ENCODE results near the gene ENPP3.

- no peak for TF ChIP-seq ZBTB17 (CRISPR knock-in tag; IDR thresholded peaks at IDR 0.05)
- no peak for TF ChIP-seq TEAD4 (IDR thresholded peaks at IDR 0.05; ENCODE audit: low read length)
- no peak for TF ChIP-seq TEAD4 (CRISPR knock-in tag; IDR thresholded peaks at IDR 0.05; ENCODE audit: borderline replicate concordance)
- no peak for TF ChIP-seq RBM15 (IDR thresholded peaks at IDR 0.05; ENCODE audit: insufficient read depth, low read length)
- TF ChIP-seq CHD4 (IDR thresholded peaks at IDR 0.05; ENCODE audit: insufficient read depth, insufficient replicate concordance, low read depth, low read length, poor library complexity, severe bottlenecking): no peak
- no peak for TF ChIP-seq CTCF (IDR thresholded peaks at IDR 0.05 in 2 of 3, conservative IDR thresholded peaks at IDR 0.05 in 1 of 3; ENCODE audit: insufficient read depth in 2 of 3, low read depth in 1 of 3, low read length in 3 of 3)
- TF ChIP-seq ZBTB2 (IDR thresholded peaks at IDR 0.05): no peak
- no peak for TF ChIP-seq ZNF274 (IDR thresholded peaks at IDR 0.05; ENCODE audit: borderline replicate concordance, low read depth, low read length)
- TF ChIP-seq RAD21 (CRISPR knock-in tag; conservative IDR thresholded peaks at IDR 0.05 in 1 of 2, IDR thresholded peaks at IDR 0.05 in 1 of 2): no peak
- no peak for TF ChIP-seq ZNF395 (CRISPR knock-in tag; IDR thresholded peaks at IDR 0.05)
Observed at GRCh38 chr6:131660195-131660594, 23.1 kb downstream of the ENPP3 start.
